Nephron progenitor cell (in vitro differentiated cells): Measurements from ENCODE around the gene R3HCC1L.
"Not testable (repeated sequence)": the region's sequence is repeated elsewhere in the genome, so short reads cannot be mapped to it uniquely, and the experiment has no call there.

Experiments used
- DNase-seq: peaks from one replicate; pipeline ENCODE4 v3.0.0; 2021
- H3K27ac Mint-ChIP-seq: 2 replicates; pipeline ENCODE4 v1.8.0; 2021; ENCODE audit warnings: mild to moderate bottlenecking, moderate library complexity, mixed read lengths
- H3K27me3 Mint-ChIP-seq: 2 replicates; pipeline ENCODE4 v1.8.0; 2021; ENCODE audit warnings: mild to moderate bottlenecking, low read depth, mixed read lengths; ENCODE audit not compliant: poor library complexity
- H3K36me3 Mint-ChIP-seq: 2 replicates; pipeline ENCODE4 v1.8.0; 2021; ENCODE audit warnings: low read depth, mixed read lengths
- H3K4me1 Mint-ChIP-seq: 2 replicates; pipeline ENCODE4 v1.8.0; 2021; ENCODE audit warnings: mixed read lengths
- H3K4me3 Mint-ChIP-seq: 2 replicates; pipeline ENCODE4 v1.8.0; 2021; ENCODE audit warnings: mild to moderate bottlenecking, moderate library complexity, mixed read lengths
- H3K9me3 Mint-ChIP-seq: 2 replicates; pipeline ENCODE4 v1.8.0; 2021; ENCODE audit warnings: mild to moderate bottlenecking, moderate library complexity, mixed read lengths
- TF ChIP-seq, protein P1 (sequence below): fragments of 200-600 bp; sonication (generic); IDR thresholded peaks from 2 replicates; pipeline ENCODE4 v1.5.0; 2021; ENCODE audit warnings: antibody characterized with exemption

R3HCC1L gene

DNA sequence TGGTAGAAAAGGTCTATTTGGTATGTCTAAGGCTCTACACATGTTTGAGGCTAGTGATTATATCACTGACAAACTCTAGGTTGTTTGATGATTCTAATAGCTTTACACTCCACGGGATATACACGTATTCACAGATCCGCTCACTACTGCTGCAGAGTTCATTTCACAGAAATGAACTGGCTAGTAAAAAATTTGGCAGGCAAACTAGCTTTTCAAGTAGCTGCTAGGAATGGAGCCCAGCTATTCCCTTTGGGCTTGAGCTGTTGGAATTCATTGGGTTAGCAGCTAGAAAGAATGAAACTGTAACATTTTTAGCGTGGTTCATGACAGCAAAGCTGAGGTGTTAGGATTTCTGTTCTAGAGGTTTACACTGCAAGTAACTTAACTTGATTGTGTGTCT, 37.6 kb downstream of the R3HCC1L start:
- Mint-ChIP-seq H3K4me3 (no peak overlapping the region), H3K9me3 (peaks cover 10% of the 10 kb centered on the region), H3K27me3 (no peaks in the 10 kb centered on the region), H3K36me3 (peaks cover 31% of the 10 kb centered on the region), H3K4me1 (peaks cover 54% of the 10 kb centered on the region), H3K27ac (no peak overlapping the region)
- TF ChIP-seq, protein P1, sequence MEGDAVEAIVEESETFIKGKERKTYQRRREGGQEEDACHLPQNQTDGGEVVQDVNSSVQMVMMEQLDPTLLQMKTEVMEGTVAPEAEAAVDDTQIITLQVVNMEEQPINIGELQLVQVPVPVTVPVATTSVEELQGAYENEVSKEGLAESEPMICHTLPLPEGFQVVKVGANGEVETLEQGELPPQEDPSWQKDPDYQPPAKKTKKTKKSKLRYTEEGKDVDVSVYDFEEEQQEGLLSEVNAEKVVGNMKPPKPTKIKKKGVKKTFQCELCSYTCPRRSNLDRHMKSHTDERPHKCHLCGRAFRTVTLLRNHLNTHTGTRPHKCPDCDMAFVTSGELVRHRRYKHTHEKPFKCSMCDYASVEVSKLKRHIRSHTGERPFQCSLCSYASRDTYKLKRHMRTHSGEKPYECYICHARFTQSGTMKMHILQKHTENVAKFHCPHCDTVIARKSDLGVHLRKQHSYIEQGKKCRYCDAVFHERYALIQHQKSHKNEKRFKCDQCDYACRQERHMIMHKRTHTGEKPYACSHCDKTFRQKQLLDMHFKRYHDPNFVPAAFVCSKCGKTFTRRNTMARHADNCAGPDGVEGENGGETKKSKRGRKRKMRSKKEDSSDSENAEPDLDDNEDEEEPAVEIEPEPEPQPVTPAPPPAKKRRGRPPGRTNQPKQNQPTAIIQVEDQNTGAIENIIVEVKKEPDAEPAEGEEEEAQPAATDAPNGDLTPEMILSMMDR = no peak
- no peak for DNase-seq

DNA sequence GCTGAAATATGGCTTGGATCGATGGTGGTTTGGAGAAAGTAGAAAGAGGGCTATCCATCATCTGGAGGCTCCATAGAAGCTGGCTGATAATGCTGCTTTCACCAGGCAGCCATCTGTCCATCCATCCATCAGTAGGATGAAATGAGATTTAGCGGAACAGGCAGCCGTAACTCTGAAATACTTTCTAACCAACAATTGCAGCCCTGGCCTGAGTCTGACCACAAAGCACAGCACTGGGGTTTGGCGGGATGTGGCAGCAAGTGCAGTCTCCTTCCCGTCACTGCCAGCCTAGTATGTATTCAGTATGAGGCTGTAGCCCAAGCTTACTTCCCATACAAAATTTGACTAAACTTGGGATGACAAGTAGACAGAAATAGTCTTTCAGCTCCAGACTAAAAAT, 38.0 kb downstream of the R3HCC1L start:
- Mint-ChIP-seq H3K27ac (no peak overlapping the region), H3K4me1 (peaks cover 50% of the 10 kb centered on the region), H3K27me3 (no peaks in the 10 kb centered on the region), H3K4me3 (no peak overlapping the region), H3K9me3 (peaks cover 15% of the 10 kb centered on the region), H3K36me3 (peaks cover 33% of the 10 kb centered on the region)
- DNase-seq = no peak
- TF ChIP-seq, protein P1 = no peak

DNA sequence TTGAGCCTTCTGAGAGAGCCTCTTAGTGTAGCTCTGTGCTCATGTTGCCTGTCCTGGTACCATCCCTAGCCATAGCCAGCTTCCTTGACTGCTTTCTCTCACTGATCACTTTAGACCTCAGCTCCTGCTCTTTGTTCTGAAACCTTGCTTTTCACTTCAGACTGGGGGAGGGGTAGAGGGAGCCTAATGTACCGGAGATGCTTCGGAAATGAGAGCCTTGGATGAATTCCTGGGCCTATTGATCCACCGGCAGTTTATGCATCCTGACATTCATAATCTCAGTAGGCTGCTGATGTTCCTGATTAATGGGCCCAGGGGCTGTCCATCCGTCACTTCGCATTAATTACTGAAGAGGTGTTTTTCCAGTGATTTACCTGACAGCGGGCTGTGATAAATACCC, 38.8 kb downstream of the R3HCC1L start:
- TF ChIP-seq, protein P1 = no peak
- no peak for DNase-seq
- no peaks in the 10 kb centered on the region for H3K27me3 Mint-ChIP-seq
- H3K4me1 Mint-ChIP-seq = peaks cover 42% of the 10 kb centered on the region
- peak overlapping the region; percentile 23 for H3K27ac Mint-ChIP-seq
- peaks cover 22% of the 10 kb centered on the region for H3K9me3 Mint-ChIP-seq
- peaks cover 41% of the 10 kb centered on the region for H3K36me3 Mint-ChIP-seq
- no peak overlapping the region for H3K4me3 Mint-ChIP-seq

DNA sequence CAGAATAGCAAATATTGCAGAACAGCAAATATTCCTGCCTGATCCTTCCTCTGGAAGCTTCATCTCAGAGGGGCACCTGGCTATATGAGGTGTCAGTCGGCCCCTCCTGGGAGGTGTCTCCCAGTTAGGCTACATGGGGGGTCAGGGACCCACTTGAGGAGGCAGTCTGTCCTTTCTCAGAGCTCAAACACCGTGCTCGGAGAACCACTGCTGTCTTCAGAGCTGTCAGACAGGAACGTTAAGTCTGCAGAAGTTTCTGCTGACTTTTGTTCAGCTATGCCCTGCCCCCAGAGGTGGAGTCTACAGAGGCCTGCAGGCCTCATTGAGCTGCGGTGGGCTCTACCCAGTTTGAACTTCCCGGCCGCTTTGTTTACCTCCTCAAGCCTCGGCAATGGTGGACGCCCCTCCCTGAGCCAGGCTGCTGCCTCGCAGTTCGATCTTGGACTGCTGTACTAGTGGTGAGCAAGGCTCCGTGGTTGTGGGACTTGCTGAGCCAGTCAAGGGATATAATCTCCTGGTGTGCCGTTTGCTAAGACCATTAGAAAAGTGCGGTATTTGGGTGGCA, 48.0 kb downstream of the R3HCC1L start:
- H3K27ac Mint-ChIP-seq, H3K27me3 Mint-ChIP-seq, H3K4me1 Mint-ChIP-seq, H3K4me3 Mint-ChIP-seq, DNase-seq: not testable (repeated sequence)
- peaks cover 63% of the 10 kb centered on the region for H3K9me3 Mint-ChIP-seq
- peaks cover 91% of the 10 kb centered on the region for H3K36me3 Mint-ChIP-seq

DNA sequence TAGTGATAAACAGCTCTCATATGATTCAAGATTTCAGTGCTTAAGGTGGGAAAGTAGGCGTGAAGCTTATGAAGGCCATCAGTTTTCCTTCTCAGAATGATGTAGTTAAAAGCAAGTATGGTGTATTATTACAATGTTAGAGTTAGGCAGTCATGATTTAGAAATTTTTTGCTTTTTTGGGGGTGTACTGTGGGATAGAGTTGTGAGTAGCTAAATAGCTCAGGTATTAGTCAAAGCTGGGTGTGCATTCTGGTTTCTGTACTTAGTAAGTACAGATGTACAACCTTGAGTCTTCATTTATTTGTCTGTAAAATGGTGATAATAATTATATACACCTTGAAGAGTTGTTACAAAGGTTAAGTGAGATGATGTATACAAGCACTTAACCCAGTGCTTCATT, 52.2 kb downstream of the R3HCC1L start:
- no peak for DNase-seq
- no peak overlapping the region for H3K27ac Mint-ChIP-seq
- H3K4me3 Mint-ChIP-seq = no peak overlapping the region
- H3K4me1 Mint-ChIP-seq = no peaks in the 10 kb centered on the region
- peaks cover 67% of the 10 kb centered on the region for H3K36me3 Mint-ChIP-seq
- TF ChIP-seq, protein P1 = no peak
- peaks cover 34% of the 10 kb centered on the region for H3K9me3 Mint-ChIP-seq
- no peaks in the 10 kb centered on the region for H3K27me3 Mint-ChIP-seq

DNA sequence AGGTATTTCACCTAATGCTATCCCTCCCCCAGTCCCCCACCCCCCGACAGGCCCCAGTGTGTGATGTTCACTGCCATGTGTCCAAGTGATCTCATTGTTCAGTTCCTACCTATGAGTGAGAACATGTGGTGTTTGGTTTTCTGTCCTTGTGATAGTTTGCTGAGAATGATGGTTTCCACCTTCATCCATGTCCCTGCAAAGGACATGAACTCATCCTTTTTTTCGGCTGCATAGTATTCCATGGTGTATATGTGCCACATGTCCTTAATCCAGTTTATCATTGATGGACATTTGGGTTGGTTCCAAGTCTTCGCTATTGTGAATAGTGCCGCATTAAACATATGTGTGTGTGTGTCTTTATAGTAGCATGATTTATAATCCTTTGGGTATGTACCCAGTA, 56.3 kb downstream of the R3HCC1L start:
- not testable (repeated sequence) for DNase-seq, H3K4me1 Mint-ChIP-seq, H3K27ac Mint-ChIP-seq, H3K27me3 Mint-ChIP-seq, H3K4me3 Mint-ChIP-seq
- Mint-ChIP-seq H3K36me3 (peaks cover 62% of the 10 kb centered on the region), H3K9me3 (peaks cover 40% of the 10 kb centered on the region)

DNA sequence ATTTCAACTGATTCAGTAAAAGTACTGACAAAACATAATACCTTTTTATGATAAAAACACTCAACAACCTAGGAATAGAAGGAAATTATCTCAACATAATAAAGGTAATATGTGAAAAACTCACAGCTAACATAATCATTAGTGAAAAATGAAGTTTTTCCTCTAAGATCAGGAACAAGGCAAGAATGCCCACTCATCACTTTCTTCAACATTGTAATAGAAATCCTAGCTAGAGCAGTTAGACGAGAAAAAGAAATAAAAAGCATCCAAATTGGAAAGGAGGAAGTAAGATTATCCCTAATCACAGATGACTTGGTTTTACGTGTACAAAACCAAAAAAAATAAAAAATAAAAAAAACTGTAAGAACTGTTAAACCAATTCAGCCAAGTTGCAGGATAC, 58.6 kb downstream of the R3HCC1L start:
- no peaks in the 10 kb centered on the region for H3K27me3 Mint-ChIP-seq
- H3K27ac Mint-ChIP-seq = no peak overlapping the region

More for the DNA sequence above, 58.6 kb downstream of the R3HCC1L start:
- Mint-ChIP-seq H3K4me1 (no peaks in the 10 kb centered on the region), H3K36me3 (peaks cover 62% of the 10 kb centered on the region), H3K9me3 (peaks cover 40% of the 10 kb centered on the region), H3K4me3 (no peak overlapping the region)
- no peak for DNase-seq
- TF ChIP-seq, protein P1 = no peak
